Activated CD4-positive, alpha-beta T cell treated with anti-CD3 and anti-CD28 coated beads for 1 hour (primary cell): ENCODE data around the gene LEMD2.

ENCODE experiments used
- DNase-seq: peaks from one replicate; pipeline ENCODE4 v3.0.0-alpha.2; 2020

Gene LEMD2

DNA sequence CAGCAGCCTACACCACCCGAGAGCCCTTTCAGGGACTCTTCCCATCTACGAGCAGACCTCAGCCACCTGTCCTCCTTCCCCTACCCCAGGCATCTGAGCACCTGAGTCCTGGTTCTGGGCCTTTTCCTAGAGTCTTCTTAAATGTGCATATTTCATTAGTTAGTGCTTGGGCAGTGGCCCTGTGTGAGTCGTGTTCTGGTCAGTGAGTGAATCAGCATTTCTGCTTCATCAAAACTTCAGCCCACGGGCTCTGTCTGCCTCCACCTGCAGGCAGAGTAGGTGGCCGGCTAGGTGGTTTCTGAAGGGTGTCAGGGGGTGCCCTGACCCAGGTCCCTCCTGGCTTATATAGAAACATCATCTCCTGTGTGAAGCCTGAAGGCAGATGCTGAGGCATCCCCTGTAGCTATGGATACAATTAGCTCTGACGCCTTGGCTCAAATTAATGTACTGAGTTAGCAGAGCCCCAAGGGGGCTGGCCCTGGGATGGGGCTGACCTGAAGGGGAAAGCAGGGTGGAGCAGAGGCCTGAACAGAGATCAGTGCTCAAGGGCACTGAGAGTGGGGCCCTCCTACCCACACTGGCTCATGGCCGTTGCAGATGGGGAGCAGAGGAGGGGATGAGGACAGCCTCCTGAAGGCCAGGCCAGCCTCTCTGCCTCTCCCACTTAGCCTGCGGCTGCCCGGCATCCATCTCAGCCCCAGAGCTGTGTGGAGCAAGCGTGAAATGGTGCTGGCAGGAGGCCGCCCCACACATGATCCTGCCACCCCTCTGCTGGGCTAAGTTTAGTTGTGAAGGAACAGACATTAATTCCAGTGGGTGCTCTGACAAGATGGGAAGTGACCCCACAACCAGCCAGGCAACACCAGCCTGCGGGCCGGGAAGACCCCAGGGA, 55.9 kb downstream of the LEMD2 start:
- no peak for DNase-seq

GRCh38 chr6:33732385-33732784, 56.5 kb downstream of the LEMD2 start:
- no peak for DNase-seq

DNA sequence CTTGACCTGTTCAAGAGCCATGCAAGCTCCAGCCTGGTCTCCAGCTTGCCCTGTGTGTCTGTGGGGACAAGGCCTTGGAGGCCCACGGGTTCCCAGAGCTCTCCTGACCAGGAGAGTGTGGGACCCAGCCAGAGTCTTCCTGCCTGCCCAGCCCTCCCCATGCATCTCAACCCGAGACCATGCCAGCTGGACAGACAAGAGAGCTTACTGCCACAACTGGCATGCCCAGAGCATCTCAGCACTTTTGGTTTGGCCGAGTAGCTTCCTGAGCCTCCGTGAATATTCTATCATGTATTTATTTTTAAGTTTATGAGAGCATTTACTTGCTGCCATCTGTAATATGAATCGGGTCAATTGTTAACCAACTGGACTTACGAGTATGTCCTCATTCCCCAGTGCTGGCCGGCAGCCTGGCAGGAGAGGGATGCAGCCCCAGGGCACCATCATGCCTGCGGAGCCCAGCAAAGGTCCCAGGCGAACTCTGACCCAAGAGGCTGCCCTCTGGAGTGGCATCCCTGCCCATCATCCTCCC, 57.1 kb downstream of the LEMD2 start:
- no peak for DNase-seq

DNA sequence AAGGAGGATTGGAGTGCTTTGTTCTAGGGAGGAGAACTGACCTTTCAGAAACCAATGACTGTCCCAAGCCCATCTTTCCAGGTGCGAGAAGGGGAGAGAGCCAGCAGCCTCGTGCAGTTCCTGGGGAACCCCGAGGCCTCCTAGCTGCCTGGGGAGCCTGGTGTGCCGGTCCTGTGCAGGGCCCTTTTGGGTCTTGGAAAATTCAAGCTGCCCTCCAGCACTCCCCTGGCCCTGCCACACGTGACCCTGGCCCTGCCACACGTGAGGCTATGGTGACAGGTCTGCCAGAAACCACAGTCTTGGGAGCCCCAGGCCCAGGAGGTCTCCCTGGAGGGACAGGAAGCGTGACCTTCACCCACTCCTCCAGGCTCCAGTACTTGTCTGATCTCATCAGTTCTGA, 57.9 kb downstream of the LEMD2 start:
- DNase-seq: no peak

DNA sequence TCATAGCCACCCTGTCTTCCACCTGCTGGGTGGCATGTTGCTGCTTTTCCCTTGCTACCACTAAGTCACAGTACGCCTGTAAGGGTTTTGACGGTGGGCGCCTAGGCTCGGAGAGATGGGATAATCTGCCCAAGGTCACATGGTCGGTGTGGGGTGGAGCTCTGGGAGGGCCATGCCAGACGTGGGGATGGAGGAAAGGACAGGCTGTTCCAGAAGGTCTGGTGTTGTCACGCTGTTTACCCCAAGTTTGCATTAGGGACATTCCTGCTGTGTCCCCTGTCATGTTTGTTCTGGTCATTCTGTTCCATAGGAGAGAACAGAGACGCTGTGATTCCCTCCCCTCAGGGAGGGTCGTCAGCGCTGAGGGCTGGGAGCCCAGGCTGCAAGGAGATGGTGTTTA, 58.3 kb downstream of the LEMD2 start:
- no peak for DNase-seq

- DNase-seq: no peak
Measured at GRCh38 chr6:33729059-33729458, 59.9 kb downstream of the LEMD2 start.

GRCh38 chr6:33728438-33728837, 60.5 kb downstream of the LEMD2 start:
- no peak for DNase-seq

DNA sequence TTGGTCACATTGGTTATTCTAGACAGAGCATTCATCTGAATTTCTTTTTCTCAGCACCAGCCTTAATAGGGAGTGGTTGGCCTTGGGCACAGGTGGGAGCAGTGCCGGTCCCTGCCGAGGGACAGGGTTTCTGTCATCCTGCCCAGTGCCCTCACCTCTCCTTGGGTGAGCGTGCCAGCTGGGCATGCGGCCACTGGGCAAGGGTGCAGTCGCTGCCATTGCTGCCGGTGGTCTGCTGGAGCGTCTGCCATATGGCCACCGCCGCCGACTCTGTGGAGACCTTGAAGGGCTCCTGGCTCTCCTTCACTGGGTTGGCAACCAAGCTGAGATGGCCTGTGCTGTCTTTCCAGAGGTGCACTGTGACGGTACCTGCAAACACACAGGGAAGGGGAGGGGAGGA, 61.0 kb downstream of the LEMD2 start:
- DNase-seq: no peak

GRCh38 chr6:33727126-33727525, 61.8 kb downstream of the LEMD2 start:
- DNase-seq: no peak

- DNase-seq: no peak
Measured at GRCh38 chr6:33726696-33727095, 62.2 kb downstream of the LEMD2 start.

DNA sequence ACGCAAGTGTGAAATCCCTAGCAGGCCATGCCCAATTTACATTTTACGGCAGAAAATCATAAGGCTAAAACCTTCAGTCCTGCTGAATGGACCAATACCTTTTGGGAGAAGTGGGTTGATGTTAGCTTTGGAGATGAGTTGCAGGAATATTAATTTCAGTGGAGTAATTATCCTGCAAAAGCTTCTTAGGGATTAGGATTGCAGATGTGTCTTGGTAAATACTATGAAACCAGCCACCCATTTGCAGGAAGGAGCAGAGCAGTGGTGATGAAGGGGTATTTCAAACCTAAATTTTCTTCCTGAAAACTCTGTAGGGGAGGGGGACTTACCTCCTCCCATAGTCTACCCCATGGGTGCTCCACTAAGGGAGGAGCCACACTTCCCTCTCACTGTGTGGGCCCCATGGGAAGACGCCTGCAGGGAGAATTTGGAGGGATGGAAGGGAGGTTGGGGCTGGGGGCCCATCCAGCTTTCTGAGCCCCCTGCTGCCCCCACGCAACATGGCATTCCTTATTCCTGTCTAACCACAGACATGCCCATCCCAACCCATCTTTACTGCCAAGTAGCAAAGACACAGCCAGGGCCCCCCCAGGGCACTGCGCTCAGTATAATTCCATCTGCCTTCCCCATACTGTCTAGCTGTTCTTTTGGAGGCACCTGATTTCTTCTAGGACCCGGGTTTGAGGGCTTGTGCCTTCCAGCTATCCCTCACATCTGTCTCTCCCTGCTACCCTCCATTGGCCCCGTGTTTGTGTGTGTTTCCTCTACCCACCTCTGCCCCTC, 62.8 kb downstream of the LEMD2 start:
- DNase-seq: no peak

- DNase-seq: no peak
Measured at GRCh38 chr6:33725222-33725621, 63.7 kb downstream of the LEMD2 start.

DNA sequence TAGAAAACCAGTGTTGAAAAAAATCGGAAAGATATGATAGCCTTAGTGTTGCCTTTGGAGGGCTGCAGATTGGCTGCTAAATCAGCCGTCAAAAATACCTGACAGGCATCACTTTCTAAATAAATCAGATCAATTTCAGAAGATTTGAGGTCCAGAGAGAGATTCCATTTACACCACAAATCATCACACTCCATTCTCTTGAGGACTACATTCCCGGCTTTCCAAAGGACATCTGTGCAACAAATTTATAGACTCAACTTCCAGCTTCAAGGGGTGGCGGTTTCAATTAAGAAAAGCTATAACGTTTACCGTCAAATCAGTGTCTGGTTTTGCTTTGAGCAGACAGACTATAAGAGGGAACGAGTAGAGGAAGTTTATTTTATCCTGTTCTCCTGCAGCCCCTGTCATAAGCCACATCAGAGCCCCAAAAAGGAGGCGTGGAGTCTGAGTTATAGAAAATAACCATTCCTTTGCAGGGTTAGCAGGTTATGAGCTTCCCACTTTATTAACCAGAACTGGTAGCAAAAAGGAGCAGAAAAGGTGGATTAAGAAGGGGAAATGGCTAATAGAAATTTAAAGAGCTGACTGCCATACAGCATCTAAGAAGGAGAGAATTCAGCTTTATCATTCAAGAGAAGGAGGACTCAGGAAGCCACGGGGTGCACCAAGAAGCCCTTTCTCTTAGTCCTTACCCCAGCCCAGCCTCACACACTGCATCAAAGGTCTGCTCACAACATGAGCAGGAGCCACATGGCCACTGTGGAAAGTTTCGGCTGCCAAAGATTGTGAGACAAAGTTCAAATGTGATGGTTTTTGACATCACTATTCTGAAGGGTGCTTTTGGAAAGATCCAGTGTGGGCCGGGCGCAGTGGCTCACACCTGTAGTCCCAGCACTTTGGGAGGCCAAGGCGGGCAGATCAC, 64.6 kb downstream of the LEMD2 start:
- DNase-seq: no peak

GRCh38 chr6:33723371-33724085, 65.4 kb downstream of the LEMD2 start:
- DNase-seq: no peak

GRCh38 chr6:33722103-33722623, 66.8 kb downstream of the LEMD2 start:
- DNase-seq: no peak

- no peak for DNase-seq
Measured at GRCh38 chr6:33721508-33721907, 67.4 kb downstream of the LEMD2 start.
